ENCODE data around the gene S100A1. TPM values are rescaled to one million over a fixed set of nuclear protein-coding genes. Genes with fewer than 3 reads are reported as not detected.
A peak's percentile ranks its signal among the peaks of the same experiment; 100 is the strongest.

S100A1 gene
- polyA plus RNA-seq (2012; rRNA removed), result 0.18 TPM in 1 of 2 replicates, not detected in the other
- 0.10 and 0.14 TPM in 2 replicates for polyA plus RNA-seq (2012; cell fraction: cytosol; rRNA removed)
- 0.11 and 0.21 TPM in 2 replicates for polyA plus RNA-seq (2012; cell fraction: nucleus; rRNA removed)

DNA sequence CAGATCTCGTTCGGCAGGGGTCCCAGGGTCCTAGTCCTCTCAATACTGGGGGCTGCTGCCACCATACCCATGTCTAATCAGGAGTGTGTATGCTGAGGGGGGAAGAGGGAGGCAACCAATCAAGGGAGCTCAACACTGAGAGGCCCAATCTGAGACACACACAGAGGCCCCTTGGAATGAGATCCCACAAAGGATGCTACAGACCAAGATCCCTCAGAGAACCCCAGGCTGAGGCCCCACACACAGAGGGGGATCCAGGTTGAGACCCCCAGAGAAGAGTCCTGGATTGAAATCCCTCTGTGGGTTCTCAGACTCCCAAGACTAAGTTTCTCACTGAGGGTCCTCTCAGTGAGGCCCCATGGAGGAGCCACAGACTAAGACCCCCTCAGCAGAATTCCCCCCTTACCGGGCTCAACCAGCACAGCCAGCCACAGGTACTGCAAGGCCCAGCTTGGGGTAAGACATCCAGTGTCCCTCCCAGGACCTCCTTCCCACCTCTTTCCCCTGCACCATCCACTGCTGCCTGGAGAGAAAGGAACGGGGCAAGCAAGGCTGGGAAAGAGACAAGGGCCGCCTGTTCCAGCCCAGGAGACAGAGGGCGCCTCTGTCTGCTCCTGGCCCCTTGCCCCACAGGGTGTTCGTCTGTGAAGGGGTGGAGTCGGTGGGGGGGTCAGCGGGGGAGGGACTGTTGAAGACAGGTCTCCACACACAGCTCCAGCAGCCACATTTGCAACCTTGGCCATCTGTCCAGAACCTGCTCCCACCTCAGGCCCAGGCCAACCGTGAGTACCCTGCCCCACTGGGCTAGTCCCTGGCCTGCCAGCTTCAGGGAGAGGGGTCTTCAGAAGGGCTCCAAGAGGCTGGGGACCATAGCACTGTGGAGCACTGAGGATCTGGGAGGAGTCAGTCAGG is at the start of gene S100A1:
TSS of gene S100A1 (plus strand) at position 720 of the 912 bp plus-strand sequence. CDS start 2,088 bp downstream, outside the sequence.
- Histone ChIP-seq H3K9me2 (no peaks in the 10 kb centered on the region), H3K27ac (ENCODE audit: low read depth in 2 of 2, low read length in 1 of 2) (no peak within 1 kb of the TSS), H3K4me1 (ENCODE audit: control insufficient read depth in 1 of 2, insufficient read depth in 2 of 2, low read depth in 1 of 2, low read length in 1 of 2) (peaks cover 10 to 11% of the 10 kb centered on the region in 2 experiments; a peak in 2 of 4 replicates), H3K36me3 (replicated peaks in 1 of 2; ENCODE audit: control insufficient read depth in 1 of 2, insufficient read depth in 2 of 2, low read length in 1 of 2) (no peaks in the 10 kb centered on the region), H3K9ac (no peak within 1 kb of the TSS), H3K9me3 (no peaks in the 10 kb centered on the region), H3K4me2 (no peak within 1 kb of the TSS), H4K20me1 (ENCODE audit: insufficient read depth) (no peaks in the 10 kb centered on the region), H2AFZ (ENCODE audit: low read depth) (no peak within 1 kb of the TSS), H3K79me2 (ENCODE audit: insufficient read depth) (no peaks in the 10 kb centered on the region), H3F3A (replicated peaks; ENCODE audit: insufficient read depth) (peaks cover 12% of the 10 kb centered on the region), H3K4me3 (ENCODE audit: low read depth in 2 of 2, low read length in 1 of 2) (peak within 1 kb of the TSS in 1 of 2 experiments; percentile 43; a peak in 1 of 4 replicates), H3K27me3 (ENCODE audit: insufficient read depth) (no peaks in the 10 kb centered on the region)
- ChIA-PET CTCF (interaction anchor here (0.6 to 8.3 kb wide), 3 partner anchors 12 to 117 kb away, joined by 3 to 62 read pairs (median 13); partner anchors contain the start of genes S100A14 and S100A16), POLR2A (interaction anchor here (0.8 kb wide), 1 partner anchor 131 kb away, joined by 3 read pairs; no protein-coding TSS in a partner anchor)
- TF ChIP-seq TCF12 (IDR thresholded peaks at IDR 0.05), result no peak
- no peak for TF ChIP-seq FOSL2 (IDR thresholded peaks at IDR 0.05; ENCODE audit: borderline replicate concordance, low read depth)
- no peak for TF ChIP-seq MXI1 (IDR thresholded peaks at IDR 0.05; ENCODE audit: low read depth, low read length)
- no peak for TF ChIP-seq MEF2A (IDR thresholded peaks at IDR 0.05; ENCODE audit: borderline replicate concordance, low read depth)
- no peak for TF ChIP-seq GATA2 (CRISPR knock-in tag; IDR thresholded peaks at IDR 0.05)
- TF ChIP-seq JUND (IDR thresholded peaks at IDR 0.05), result no peak
- TF ChIP-seq ELF1 (IDR thresholded peaks at IDR 0.05), result no peak
- no peak for TF ChIP-seq NRF1 (IDR thresholded peaks at IDR 0.05; ENCODE audit: low read depth, low read length)
- no peak for TF ChIP-seq RAD21 (IDR thresholded peaks at IDR 0.05; ENCODE audit: low read length)
- TF ChIP-seq, protein P1, sequence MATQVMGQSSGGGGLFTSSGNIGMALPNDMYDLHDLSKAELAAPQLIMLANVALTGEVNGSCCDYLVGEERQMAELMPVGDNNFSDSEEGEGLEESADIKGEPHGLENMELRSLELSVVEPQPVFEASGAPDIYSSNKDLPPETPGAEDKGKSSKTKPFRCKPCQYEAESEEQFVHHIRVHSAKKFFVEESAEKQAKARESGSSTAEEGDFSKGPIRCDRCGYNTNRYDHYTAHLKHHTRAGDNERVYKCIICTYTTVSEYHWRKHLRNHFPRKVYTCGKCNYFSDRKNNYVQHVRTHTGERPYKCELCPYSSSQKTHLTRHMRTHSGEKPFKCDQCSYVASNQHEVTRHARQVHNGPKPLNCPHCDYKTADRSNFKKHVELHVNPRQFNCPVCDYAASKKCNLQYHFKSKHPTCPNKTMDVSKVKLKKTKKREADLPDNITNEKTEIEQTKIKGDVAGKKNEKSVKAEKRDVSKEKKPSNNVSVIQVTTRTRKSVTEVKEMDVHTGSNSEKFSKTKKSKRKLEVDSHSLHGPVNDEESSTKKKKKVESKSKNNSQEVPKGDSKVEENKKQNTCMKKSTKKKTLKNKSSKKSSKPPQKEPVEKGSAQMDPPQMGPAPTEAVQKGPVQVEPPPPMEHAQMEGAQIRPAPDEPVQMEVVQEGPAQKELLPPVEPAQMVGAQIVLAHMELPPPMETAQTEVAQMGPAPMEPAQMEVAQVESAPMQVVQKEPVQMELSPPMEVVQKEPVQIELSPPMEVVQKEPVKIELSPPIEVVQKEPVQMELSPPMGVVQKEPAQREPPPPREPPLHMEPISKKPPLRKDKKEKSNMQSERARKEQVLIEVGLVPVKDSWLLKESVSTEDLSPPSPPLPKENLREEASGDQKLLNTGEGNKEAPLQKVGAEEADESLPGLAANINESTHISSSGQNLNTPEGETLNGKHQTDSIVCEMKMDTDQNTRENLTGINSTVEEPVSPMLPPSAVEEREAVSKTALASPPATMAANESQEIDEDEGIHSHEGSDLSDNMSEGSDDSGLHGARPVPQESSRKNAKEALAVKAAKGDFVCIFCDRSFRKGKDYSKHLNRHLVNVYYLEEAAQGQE (IDR thresholded peaks at IDR 0.05; ENCODE audit: low read depth, low read length), result no peak
- no peak for TF ChIP-seq SIN3A (IDR thresholded peaks at IDR 0.05; ENCODE audit: borderline replicate concordance, low read depth, low read length)
- TF ChIP-seq FOXJ3 (CRISPR knock-in tag; IDR thresholded peaks at IDR 0.05), result no peak
- no peak for TF ChIP-seq EP300 (IDR thresholded peaks at IDR 0.05; ENCODE audit: borderline replicate concordance in 1 of 2, low read depth in 1 of 2, low read length in 1 of 2)
- no peak for TF ChIP-seq NFIC (IDR thresholded peaks at IDR 0.05; ENCODE audit: borderline replicate concordance)
- TF ChIP-seq CHD2 (IDR thresholded peaks at IDR 0.05; ENCODE audit: low read length, partially characterized antibody), result no peak
- TF ChIP-seq EZH2phosphoT487 (IDR thresholded peaks at IDR 0.05; ENCODE audit: borderline replicate concordance, low read depth), result no peak
- no peak for TF ChIP-seq RFX5 (IDR thresholded peaks at IDR 0.05; ENCODE audit: low read length)
- TF ChIP-seq POLR2AphosphoS5 (IDR thresholded peaks at IDR 0.05; ENCODE audit: low read depth, low read length), result no peak
- TF ChIP-seq RCOR1 (IDR thresholded peaks at IDR 0.05; ENCODE audit: low read length), result no peak
- 87% methylated on average over 5 of the region's 10 CpGs for WGBS (ENCODE audit: low lambda C conversion rate)
- no peak for DNase-seq
